HepG2 (cell line): ENCODE measurements around the gene REEP2. TPM values are rescaled to one million over a fixed set of nuclear protein-coding genes. Genes with fewer than 3 reads are reported as not detected.
A peak's percentile ranks its signal among the peaks of the same experiment; 100 is the strongest.

Experiments
- BORCS8-MEF2B ChIP-seq: sonication (generic); formaldehyde crosslinking; IDR thresholded peaks from 2 replicates; pipeline ENCODE4 v1.8.0; 2022; ENCODE audit warnings: mild to moderate bottlenecking, missing genetic modification reagents
- CHD4 ChIP-seq: fragments of 200-600 bp; sonication (generic); IDR thresholded peaks from 2 replicates; pipeline ENCODE4 v1.7.0; 2017; ENCODE audit warnings: mild to moderate bottlenecking, low read length, borderline replicate concordance
- CTCF ChIP-seq: sonication (generic); formaldehyde crosslinking; IDR thresholded peaks from 2 replicates; pipeline ENCODE4 v1.5.0; 2020; ENCODE audit warnings: mild to moderate bottlenecking, missing genetic modification reagents, moderate library complexity
- FOXA3 ChIP-seq: IDR thresholded peaks from 2 replicates; pipeline ENCODE4 v1.6.1; 2016; ENCODE audit warnings: missing genetic modification reagents, missing compliant biosample characterization
- HNRNPLL ChIP-seq: fragments of 200-400 bp; formaldehyde crosslinking; IDR thresholded peaks from 2 replicates; pipeline ENCODE4 v1.6.1; 2017; ENCODE audit warnings: mild to moderate bottlenecking, low read depth, low read length; ENCODE audit not compliant: poor library complexity, severe bottlenecking
- HOXD1 ChIP-seq: sonication (generic); formaldehyde crosslinking; IDR thresholded peaks from 2 replicates; pipeline ENCODE4 v1.5.0; 2020; ENCODE audit warnings: missing genetic modification reagents
- MLX ChIP-seq: IDR thresholded peaks from 2 replicates; pipeline ENCODE4 v1.6.1; 2016
- NR2C2 ChIP-seq: sonication (generic); formaldehyde crosslinking; IDR thresholded peaks from 2 replicates; pipeline ENCODE4 v1.4.0; 2020; ENCODE audit warnings: missing genetic modification reagents, mild to moderate bottlenecking, moderate library complexity, borderline replicate concordance
- SMYD3 ChIP-seq: sonication (generic); formaldehyde crosslinking; IDR thresholded peaks from 2 replicates; pipeline ENCODE4 v1.8.1; 2023; ENCODE audit warnings: mild to moderate bottlenecking, missing genetic modification reagents
- TCF7 ChIP-seq: sonication (generic); IDR thresholded peaks from 2 replicates; pipeline ENCODE4 v1.6.1; 2016; ENCODE audit warnings: antibody characterized with exemption, low read depth
- ZBTB4 ChIP-seq: sonication (generic); formaldehyde crosslinking; IDR thresholded peaks from 2 replicates; pipeline ENCODE4 v1.4.0; 2020; ENCODE audit warnings: missing genetic modification reagents, mild to moderate bottlenecking, borderline replicate concordance
- ZMAT3 ChIP-seq: sonication (generic); formaldehyde crosslinking; conservative IDR thresholded peaks from 2 replicates; pipeline ENCODE4 v1.7.0; 2021; ENCODE audit warnings: missing genetic modification reagents
- ZNF276 ChIP-seq: sonication (generic); formaldehyde crosslinking; IDR thresholded peaks from 2 replicates; pipeline ENCODE4 v1.4.0; 2020; ENCODE audit warnings: mild to moderate bottlenecking, low read depth, missing genetic modification reagents
- ZNF331 ChIP-seq: sonication (generic); formaldehyde crosslinking; IDR thresholded peaks from 2 replicates; pipeline ENCODE4 v1.4.0; 2020; ENCODE audit warnings: missing genetic modification reagents
- ZNF367 ChIP-seq: sonication (generic); formaldehyde crosslinking; IDR thresholded peaks from 2 replicates; pipeline ENCODE4 v1.4.0; 2020; ENCODE audit warnings: missing genetic modification reagents, borderline replicate concordance
- ZNF460 ChIP-seq: sonication (generic); formaldehyde crosslinking; IDR thresholded peaks from 2 replicates; pipeline ENCODE4 v1.5.1; 2020; ENCODE audit warnings: missing genetic modification reagents, mild to moderate bottlenecking, borderline replicate concordance
- ZNF558 ChIP-seq: sonication (generic); formaldehyde crosslinking; IDR thresholded peaks from 2 replicates; pipeline ENCODE4 v1.9.0; 2022; ENCODE audit warnings: mild to moderate bottlenecking, missing genetic modification reagents, borderline replicate concordance
- ZNF607 ChIP-seq: sonication (generic); formaldehyde crosslinking; IDR thresholded peaks from 2 replicates; pipeline ENCODE4 v1.5.1; 2020; ENCODE audit warnings: missing genetic modification reagents, mild to moderate bottlenecking, borderline replicate concordance
- ZNF691 ChIP-seq: sonication (generic); formaldehyde crosslinking; IDR thresholded peaks from 2 replicates; pipeline ENCODE4 v1.4.0; 2020; ENCODE audit warnings: missing genetic modification reagents, low read depth, mild to moderate bottlenecking, borderline replicate concordance
- ZNF850 ChIP-seq: sonication (generic); formaldehyde crosslinking; conservative IDR thresholded peaks from 2 replicates; pipeline ENCODE4 v1.9.0; 2021; ENCODE audit warnings: mild to moderate bottlenecking, missing genetic modification reagents
- ZNF878 ChIP-seq: sonication (generic); formaldehyde crosslinking; IDR thresholded peaks from 2 replicates; pipeline ENCODE4 v1.8.1; 2023; ENCODE audit warnings: mild to moderate bottlenecking, missing genetic modification reagents, moderate library complexity
- polyA plus RNA-seq, 8 experiments: library from polyadenylated mRNA; depleted of rRNA in 3 of 8; stranded (reverse) in 7 of 8; unstranded in 1 of 8; fragments of >200 nt; fragmentation: Illumina TruSeq in 4 of 8; extraction: Trizol in 4 of 8; gene quantifications; 2 replicates each; pipeline versions ENCODE4 v1.2.1 to v1.2.3, GENCODE V29; 2011 to 2016; ENCODE audit warnings: low read depth in 4 of 8, missing spikeins in 1 of 8, mixed read lengths in 1 of 8; ENCODE audit not compliant: insufficient read depth in 1 of 8
- total RNA-seq, 5 experiments: library from RNA; depleted of rRNA; stranded (reverse); fragments of >200 nt; fragmentation: Illumina TruSeq; extraction: Trizol; gene quantifications; 2 replicates each; pipeline ENCODE4 v1.2.3, GENCODE V29; 2016; ENCODE audit warnings: low read depth in 1 of 5

REEP2 gene
- total and polyA plus RNA-seq, 2 of the 13 experiments (the other 11 are each of a cell fraction or from before 2014, with no cell fraction given) = 5.3 to 7.8 TPM

GRCh38 chr5:138459311-138459933 is 20.6 kb downstream of the REEP2 start (continued):
- no peak for TF ChIP-seq HNRNPLL
- no peak for TF ChIP-seq HOXD1 (CRISPR knock-in tag)
- TF ChIP-seq ZNF558 = peak; percentile 93; the same call in 1 of the 2 replicates
- no peak for TF ChIP-seq TCF7
- peak; percentile 85; the same call in 1 of the 2 replicates for TF ChIP-seq ZMAT3 (CRISPR knock-in tag)
- 0 out of 2 replicates have a peak, but pooled peaks have one; percentile 1 for TF ChIP-seq ZBTB4 (CRISPR knock-in tag)
- 0 out of 2 replicates have a peak, but pooled peaks have one; percentile 67 for TF ChIP-seq ZNF331 (CRISPR knock-in tag)
- TF ChIP-seq ZNF850 = no peak
- no peak for TF ChIP-seq SMYD3 (CRISPR knock-in tag)
- TF ChIP-seq CHD4 = no peak
- no peak for TF ChIP-seq CTCF
- TF ChIP-seq ZNF276 (CRISPR knock-in tag) = 0 out of 2 replicates have a peak, but pooled peaks have one; percentile 43
- TF ChIP-seq ZNF460 (CRISPR knock-in tag) = no peak
- TF ChIP-seq MLX (CRISPR knock-in tag) = peak; percentile 96
- peak; percentile 96 for TF ChIP-seq ZNF607 (CRISPR knock-in tag)
- peak; percentile 16; the same call in 1 of the 2 replicates for TF ChIP-seq ZNF367 (CRISPR knock-in tag)
- TF ChIP-seq FOXA3 = peak; percentile 48
- peak; percentile 43; the same call in 1 of the 2 replicates for TF ChIP-seq NR2C2 (CRISPR knock-in tag)
- TF ChIP-seq ZNF878 (CRISPR knock-in tag) = peak; percentile 90
- TF ChIP-seq ZNF691 (CRISPR knock-in tag) = 0 out of 2 replicates have a peak, but pooled peaks have one; percentile 54
- TF ChIP-seq BORCS8-MEF2B (CRISPR knock-in tag) = peak; percentile 71; the same call in 1 of the 2 replicates
